Upper lobe of left lung (tissue), 6 donors: ENCODE data around the gene ZNF316. TPM values are rescaled to one million over a fixed set of nuclear protein-coding genes. Genes with fewer than 3 reads are reported as not detected.

Source experiments
- ATAC-seq, 2 donors: fragments of 200-7000 bp; cut with Tn5 transposase; one replicate each; pipeline ENCODE4 v1.9.1; 2022; ENCODE audit warnings: mild to moderate bottlenecking in 2 of 2, moderate library complexity in 2 of 2; ENCODE audit not compliant: low FRiP score in 2 of 2
- DNase-seq, 2 donors: peaks; one replicate each; pipeline ENCODE4 v3.0.0-alpha.2; 2019 to 2020
- H3K27ac ChIP-seq, 4 donors: fragments of 200-600 bp; sonication (generic); one replicate each; pipeline ENCODE4 v1.5.1; 2016 to 2019
- H3K27me3 ChIP-seq, 4 donors: fragments of 200-600 bp; sonication (generic); one replicate each; pipeline ENCODE4 v1.5.1; 2017 to 2019
- H3K36me3 ChIP-seq, 4 donors: fragments of 200-600 bp; sonication (generic); one replicate each; pipeline ENCODE4 v1.5.1; 2016 to 2019
- H3K4me1 ChIP-seq, 4 donors: fragments of 200-600 bp; sonication (generic); one replicate each; pipeline ENCODE4 v1.5.1; 2018 to 2019
- H3K4me3 ChIP-seq, 4 donors: fragments of 200-600 bp; sonication (generic); one replicate each; pipeline ENCODE4 v1.5.1; 2017 to 2019; ENCODE audit warnings: mild to moderate bottlenecking in 2 of 4, moderate library complexity in 1 of 4
- H3K9me3 ChIP-seq, 4 donors: fragments of 200-600 bp; sonication (generic); one replicate each; pipeline ENCODE4 v1.5.1; 2018 to 2019
- CTCF ChIP-seq, 6 experiments: fragments of 450-650 bp in 4 of 6; fragments of 200-600 bp in 2 of 6; sonication (generic) in 2 of 6; IDR thresholded peaks; one replicate each; pipeline ENCODE4 v1.5.1; 2016 to 2019; ENCODE audit warnings: antibody characterized with exemption in 6 of 6
- EP300 ChIP-seq, 4 donors: sonication (generic); formaldehyde crosslinking; IDR thresholded peaks; one replicate each; pipeline ENCODE4 v1.5.1; 2017; ENCODE audit warnings: antibody characterized with exemption in 4 of 4, control low read depth in 2 of 4
- POLR2A ChIP-seq, 4 donors: fragments of 450-650 bp; IDR thresholded peaks; one replicate each; pipeline ENCODE4 v1.5.1; 2016 to 2017; ENCODE audit warnings: antibody characterized with exemption in 4 of 4, mild to moderate bottlenecking in 2 of 4
- POLR2AphosphoS5 ChIP-seq, 2 donors: sonication (generic); formaldehyde crosslinking; IDR thresholded peaks; one replicate each; pipeline ENCODE4 v1.5.1; 2017; ENCODE audit warnings: antibody characterized with exemption in 2 of 2
- WGBS, 2 donors: methylation state at CpG; one replicate each; pipeline ENCODE4 v1.1.5; 2017 to 2018; 5-methylcytosine and 5-hydroxymethylcytosine counted together
- total RNA-seq, 6 donors: library from RNA; depleted of rRNA in 4 of 6; stranded (reverse); fragments of >200 nt in 4 of 6; gene quantifications; one replicate each; pipeline versions ENCODE4 v1.1.0 to v1.2.1, GENCODE V29; 2016 to 2021
- donor health status: DM: no; HTN: no; CAD: no; lungs with moderate emphysema.
- donor health status: DM: no; HTN: yes; CAD: no; lungs with severe emphysema.

The ZNF316 gene
- total RNA-seq, 6 donors from 2014 or later = 31.6 to 132 (median 43.1) TPM

GRCh38 chr7:6640246-6640721 is 3.2 kb downstream of the ZNF316 start:
- Histone ChIP-seq H3K4me3 (no peak overlapping the region), H3K36me3 (peaks cover 8 to 49% (median 41%) of the 10 kb centered on the region in 4 donors), H3K9me3 (no peaks in the 10 kb centered on the region), H3K27ac (no peak overlapping the region), H3K27me3 (no peaks in the 10 kb centered on the region), H3K4me1 (peaks cover 22 to 42% (median 30%) of the 10 kb centered on the region in 4 donors)
- peak in 1 of 2 donors; percentile 32 for ATAC-seq
- DNase-seq = no peak
- TF ChIP-seq POLR2A (IDR thresholded peaks at IDR 0.05) = no peak
- TF ChIP-seq POLR2AphosphoS5 (IDR thresholded peaks at IDR 0.05) = no peak
- TF ChIP-seq CTCF (IDR thresholded peaks at IDR 0.05) = no peak
- TF ChIP-seq EP300 (IDR thresholded peaks at IDR 0.05) = no peak
- WGBS, 2 donors = 75 to 79% methylated on average over 9 to 11 of the region's 11 CpGs

- H3K27me3 ChIP-seq = no peaks in the 10 kb centered on the region
- peaks cover 8 to 61% (median 50%) of the 10 kb centered on the region in 4 donors for H3K36me3 ChIP-seq
- DNase-seq (no peak), ATAC-seq (no peak)
- 68 to 90% methylated on average over 4 to 15 of the region's 15 CpGs for WGBS, 2 donors
- H3K4me3 ChIP-seq = no peak overlapping the region
- TF ChIP-seq POLR2A (IDR thresholded peaks at IDR 0.05) (no peak), CTCF (IDR thresholded peaks at IDR 0.05) (no peak), POLR2AphosphoS5 (IDR thresholded peaks at IDR 0.05) (no peak), EP300 (IDR thresholded peaks at IDR 0.05) (no peak)
- H3K9me3 ChIP-seq = no peaks in the 10 kb centered on the region
- peaks cover 18 to 38% (median 24%) of the 10 kb centered on the region in 4 donors for H3K4me1 ChIP-seq
- H3K27ac ChIP-seq = no peak overlapping the region
Measured at GRCh38 chr7:6641305-6642035, 4.4 kb downstream of the ZNF316 start.

- peaks cover 8 to 70% (median 58%) of the 10 kb centered on the region in 4 donors for H3K36me3 ChIP-seq
- DNase-seq = no peak
- H3K4me3 ChIP-seq = no peak overlapping the region
- TF ChIP-seq EP300 (IDR thresholded peaks at IDR 0.05) (no peak), POLR2AphosphoS5 (IDR thresholded peaks at IDR 0.05) (no peak), CTCF (IDR thresholded peaks at IDR 0.05) (no peak), POLR2A (IDR thresholded peaks at IDR 0.05) (no peak)
- H3K9me3 ChIP-seq = no peaks in the 10 kb centered on the region
- WGBS, 2 donors = 91 to 96% methylated on average over 23 to 24 of the region's 24 CpGs
- no peaks in the 10 kb centered on the region for H3K27me3 ChIP-seq
- H3K27ac ChIP-seq = no peak overlapping the region
- ATAC-seq = no peak
- peaks cover 16 to 34% (median 22%) of the 10 kb centered on the region in 4 donors for H3K4me1 ChIP-seq
Measured at GRCh38 chr7:6642239-6642839, 5.2 kb downstream of the ZNF316 start.

- Histone ChIP-seq H3K4me1 (peaks cover 12 to 29% (median 19%) of the 10 kb centered on the region in 4 donors), H3K4me3 (no peak overlapping the region), H3K36me3 (peaks cover 8 to 77% (median 64%) of the 10 kb centered on the region in 4 donors), H3K9me3 (no peaks in the 10 kb centered on the region), H3K27me3 (no peaks in the 10 kb centered on the region), H3K27ac (no peak overlapping the region)
- DNase-seq (no peak), ATAC-seq (no peak)
- TF ChIP-seq CTCF (IDR thresholded peaks at IDR 0.05) (no peak), POLR2A (IDR thresholded peaks at IDR 0.05) (no peak), EP300 (IDR thresholded peaks at IDR 0.05) (no peak), POLR2AphosphoS5 (IDR thresholded peaks at IDR 0.05) (no peak)
- 89 to 100% methylated on average over 8 to 19 of the region's 22 CpGs for WGBS, 2 donors
Measured at GRCh38 chr7:6642861-6643640, 5.9 kb downstream of the ZNF316 start.
